Central memory CD8-positive, alpha-beta T cell (primary cell): ENCODE measurements around the gene PLXNA2.

ENCODE experiments used
- ATAC-seq: fragments of 150-1000 bp; cut with Tn5 transposase; replicated peaks from 2 replicates; pipeline ENCODE4 v1.10.0; 2022; ENCODE audit warnings: mild to moderate bottlenecking, moderate FRiP score, moderate number of reproducible peaks; ENCODE audit not compliant: poor library complexity, severe bottlenecking; ENCODE audit errors: extremely low read depth
- DNase-seq, 2 donors: peaks; one replicate each; pipeline ENCODE4 v3.0.0; 2021; ENCODE audit warnings: low spot score in 2 of 2
- H3K27ac Mint-ChIP-seq: one replicate; pipeline ENCODE4 v1.8.0; 2022; ENCODE audit warnings: low read depth, mild to moderate bottlenecking, moderate library complexity, mixed read lengths
- H3K27me3 Mint-ChIP-seq: one replicate; pipeline ENCODE4 v1.8.0; 2022; ENCODE audit warnings: mixed read lengths
- H3K36me3 Mint-ChIP-seq: one replicate; pipeline ENCODE4 v1.8.0; 2022; ENCODE audit warnings: mild to moderate bottlenecking, moderate library complexity, mixed read lengths; ENCODE audit not compliant: insufficient read depth
- H3K4me1 Mint-ChIP-seq: one replicate; pipeline ENCODE4 v1.8.0; 2022; ENCODE audit warnings: mixed read lengths
- H3K4me3 Mint-ChIP-seq: one replicate; pipeline ENCODE4 v1.8.0; 2022; ENCODE audit warnings: mild to moderate bottlenecking, moderate library complexity, mixed read lengths
- H3K9me3 Mint-ChIP-seq: one replicate; pipeline ENCODE4 v1.8.0; 2022; ENCODE audit warnings: mixed read lengths

PLXNA2 gene

DNA sequence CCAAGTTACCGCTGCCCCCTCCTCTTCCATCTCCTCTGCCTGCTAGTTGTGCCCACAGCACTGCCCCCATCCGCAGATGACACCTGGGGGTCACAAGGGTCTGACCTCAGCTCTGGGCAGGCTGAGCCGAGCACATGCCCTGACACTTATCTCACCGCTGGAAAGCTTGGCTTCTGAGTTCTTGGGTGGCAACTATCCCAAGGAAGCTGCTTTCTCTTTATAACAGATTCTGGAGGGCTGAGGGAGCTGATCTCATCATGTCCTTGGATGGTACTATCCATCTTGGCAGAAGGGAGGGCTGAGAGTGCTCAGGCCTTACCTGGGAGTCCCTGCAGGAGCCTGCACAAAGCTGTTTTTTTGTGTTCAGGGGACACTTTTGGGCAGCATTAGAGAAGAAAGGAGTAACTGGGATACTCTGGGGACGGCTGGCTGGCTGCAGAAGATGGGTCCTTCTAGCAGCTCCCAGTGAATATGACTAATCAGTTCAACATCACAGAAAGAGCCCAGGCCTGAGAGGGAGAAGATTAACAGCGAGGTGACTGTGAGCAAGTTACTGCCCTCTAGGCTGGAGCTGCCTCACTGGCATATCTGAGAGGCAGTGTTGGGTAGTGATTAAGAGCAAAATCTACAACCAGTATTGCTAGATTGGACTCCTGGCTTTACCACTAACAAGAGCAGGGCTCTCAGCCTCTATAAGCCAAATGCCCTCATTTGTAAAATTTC is 71.6 kb downstream of the PLXNA2 start:
- H3K4me1 Mint-ChIP-seq: no peaks in the 10 kb centered on the region
- no peak overlapping the region for H3K4me3 Mint-ChIP-seq
- no peaks in the 10 kb centered on the region for H3K36me3 Mint-ChIP-seq
- no peaks in the 10 kb centered on the region for H3K9me3 Mint-ChIP-seq
- peaks cover 40% of the 10 kb centered on the region for H3K27me3 Mint-ChIP-seq
- ATAC-seq (no peak), DNase-seq (no peak)
- no peak overlapping the region for H3K27ac Mint-ChIP-seq

DNA sequence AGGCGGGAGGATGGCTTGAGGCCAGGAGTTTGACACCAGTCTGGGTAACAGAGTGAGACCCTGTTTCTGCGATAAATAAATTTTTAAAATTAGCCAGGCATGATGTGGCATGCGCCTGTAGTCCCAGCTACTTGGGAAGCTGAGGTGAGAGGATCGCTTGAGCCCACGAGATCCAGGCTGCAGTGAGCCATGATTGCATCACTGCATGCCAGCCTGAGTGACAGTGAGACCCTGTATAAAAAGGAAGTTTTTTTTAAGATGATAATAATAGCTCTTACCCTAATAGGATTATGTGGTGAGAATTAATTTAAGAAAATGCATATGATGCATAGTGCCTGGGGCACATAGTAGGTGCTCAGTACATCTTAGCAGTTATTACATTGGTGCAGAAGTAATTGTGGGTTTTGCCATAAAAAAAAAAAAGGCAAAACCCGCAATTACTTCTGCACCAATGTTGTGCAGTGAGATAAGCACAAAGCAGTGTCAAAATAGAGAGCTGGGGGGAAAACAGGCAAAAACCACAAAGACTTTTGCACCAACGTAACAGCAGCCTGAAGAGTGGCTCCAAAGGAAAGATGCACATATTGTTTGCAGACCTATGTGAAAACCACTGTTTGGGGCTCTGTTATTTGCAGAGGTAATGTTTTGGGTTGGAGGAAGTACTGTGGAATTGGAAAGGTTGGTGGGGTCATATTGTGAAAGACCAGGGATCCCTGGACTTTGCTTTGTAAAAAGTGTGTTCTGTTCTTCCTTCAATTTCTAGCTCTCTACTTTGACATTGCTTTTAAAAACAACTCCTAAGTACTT is 72.4 kb downstream of the PLXNA2 start:
- H3K27me3 Mint-ChIP-seq: peaks cover 47% of the 10 kb centered on the region
- no peak overlapping the region for H3K4me3 Mint-ChIP-seq
- H3K36me3 Mint-ChIP-seq: no peaks in the 10 kb centered on the region
- H3K9me3 Mint-ChIP-seq: no peaks in the 10 kb centered on the region
- ATAC-seq (no peak), DNase-seq (no peak)
- no peak overlapping the region for H3K27ac Mint-ChIP-seq
- no peaks in the 10 kb centered on the region for H3K4me1 Mint-ChIP-seq

DNA sequence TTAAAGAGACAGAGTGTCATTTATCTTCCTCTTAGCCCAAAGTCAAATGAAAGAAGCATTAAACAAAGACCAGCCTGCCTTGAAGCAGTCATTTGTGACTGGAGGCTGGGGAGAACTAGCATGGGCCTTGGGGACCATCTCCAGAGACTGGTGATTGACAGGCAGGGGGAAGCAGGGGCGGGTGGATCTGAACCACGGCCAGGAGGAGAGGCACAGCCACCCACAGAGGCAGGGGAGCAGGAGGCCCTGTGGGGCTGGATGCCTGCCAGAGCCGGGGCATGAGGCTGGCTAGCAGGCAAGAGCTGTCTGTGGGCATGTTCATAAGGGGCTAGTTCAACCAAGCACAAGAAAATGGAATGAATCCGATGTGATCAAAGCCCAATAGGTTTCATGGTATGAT is 73.9 kb downstream of the PLXNA2 start:
- DNase-seq (no peak), ATAC-seq (no peak)
- no peaks in the 10 kb centered on the region for H3K9me3 Mint-ChIP-seq
- peaks cover 63% of the 10 kb centered on the region for H3K27me3 Mint-ChIP-seq
- H3K4me3 Mint-ChIP-seq: no peak overlapping the region
- H3K36me3 Mint-ChIP-seq: no peaks in the 10 kb centered on the region
- H3K27ac Mint-ChIP-seq: no peak overlapping the region
- H3K4me1 Mint-ChIP-seq: no peaks in the 10 kb centered on the region

DNA sequence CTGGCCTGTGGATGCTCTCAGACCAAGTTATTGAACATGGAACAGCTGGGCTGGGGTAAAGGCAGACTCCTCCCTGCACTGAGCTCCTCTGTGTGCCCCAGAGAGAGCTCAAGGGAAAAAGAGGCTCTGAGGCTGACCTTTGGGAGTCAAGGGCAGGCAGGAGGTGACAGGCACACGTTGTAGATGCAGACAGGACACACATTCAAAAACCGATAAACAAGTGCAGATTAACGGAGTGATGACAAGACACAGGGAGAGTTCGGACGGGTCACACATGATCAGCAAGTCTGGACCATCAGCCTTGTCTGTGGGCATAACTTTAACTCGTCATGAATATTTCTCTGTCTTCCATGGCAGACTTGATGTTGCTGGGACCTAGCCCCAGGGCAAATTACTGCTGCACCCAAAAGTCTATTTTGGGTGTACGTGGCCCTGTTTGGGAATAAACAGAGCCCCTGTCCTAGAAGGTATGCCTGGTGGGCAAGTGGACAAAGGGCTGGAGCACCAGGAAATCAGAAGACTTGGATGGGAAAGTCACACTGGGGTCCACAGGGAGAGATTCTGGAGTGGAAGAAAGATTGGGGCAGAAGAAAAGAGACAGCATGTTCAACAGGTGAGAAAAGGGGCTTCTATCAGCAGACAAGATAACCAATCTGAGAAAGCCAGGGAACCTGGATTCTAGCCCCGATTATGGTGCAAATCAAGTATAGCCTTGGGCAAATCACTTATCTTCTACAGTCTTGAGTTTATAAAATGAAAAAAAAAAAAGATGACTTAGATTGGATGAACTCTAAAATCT is 74.9 kb downstream of the PLXNA2 start:
- ATAC-seq (no peak), DNase-seq (no peak)
- H3K27me3 Mint-ChIP-seq: peaks cover 71% of the 10 kb centered on the region
- no peak overlapping the region for H3K27ac Mint-ChIP-seq
- no peaks in the 10 kb centered on the region for H3K36me3 Mint-ChIP-seq
- H3K4me1 Mint-ChIP-seq: no peaks in the 10 kb centered on the region
- H3K4me3 Mint-ChIP-seq: no peak overlapping the region
- no peaks in the 10 kb centered on the region for H3K9me3 Mint-ChIP-seq

DNA sequence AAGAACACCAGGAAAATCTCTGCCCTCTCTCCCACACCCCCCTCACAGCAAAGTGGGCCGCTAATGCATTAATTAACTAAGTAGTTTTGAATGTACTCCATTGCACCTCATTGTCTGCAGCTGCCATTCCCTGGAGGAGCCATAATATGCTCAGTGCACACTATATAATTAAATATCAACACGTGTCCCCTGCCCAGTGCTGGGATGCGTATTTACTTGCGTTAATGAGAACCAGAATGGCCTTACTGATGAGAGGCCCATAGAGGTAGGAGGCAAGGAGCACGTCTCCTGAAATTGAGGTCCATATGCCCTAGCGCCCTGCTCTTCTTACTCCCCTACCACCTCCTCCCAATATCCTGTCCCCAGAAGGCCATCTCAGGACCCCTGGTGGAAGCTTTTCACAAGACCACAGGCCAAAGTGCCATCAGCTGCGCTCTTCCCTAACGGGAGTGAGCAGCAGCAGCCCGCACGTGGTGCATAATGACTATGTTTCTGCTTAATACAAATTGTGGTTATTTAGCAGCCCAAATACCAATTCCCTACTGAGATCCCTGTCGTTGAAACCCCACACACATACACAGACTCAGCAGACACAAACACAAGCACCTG is 76.8 kb downstream of the PLXNA2 start:
- Mint-ChIP-seq H3K4me1 (no peaks in the 10 kb centered on the region), H3K9me3 (no peaks in the 10 kb centered on the region), H3K27me3 (peaks cover 83% of the 10 kb centered on the region), H3K4me3 (no peak overlapping the region), H3K27ac (no peak overlapping the region), H3K36me3 (no peaks in the 10 kb centered on the region)
- ATAC-seq: no peak
- DNase-seq: no peak

DNA sequence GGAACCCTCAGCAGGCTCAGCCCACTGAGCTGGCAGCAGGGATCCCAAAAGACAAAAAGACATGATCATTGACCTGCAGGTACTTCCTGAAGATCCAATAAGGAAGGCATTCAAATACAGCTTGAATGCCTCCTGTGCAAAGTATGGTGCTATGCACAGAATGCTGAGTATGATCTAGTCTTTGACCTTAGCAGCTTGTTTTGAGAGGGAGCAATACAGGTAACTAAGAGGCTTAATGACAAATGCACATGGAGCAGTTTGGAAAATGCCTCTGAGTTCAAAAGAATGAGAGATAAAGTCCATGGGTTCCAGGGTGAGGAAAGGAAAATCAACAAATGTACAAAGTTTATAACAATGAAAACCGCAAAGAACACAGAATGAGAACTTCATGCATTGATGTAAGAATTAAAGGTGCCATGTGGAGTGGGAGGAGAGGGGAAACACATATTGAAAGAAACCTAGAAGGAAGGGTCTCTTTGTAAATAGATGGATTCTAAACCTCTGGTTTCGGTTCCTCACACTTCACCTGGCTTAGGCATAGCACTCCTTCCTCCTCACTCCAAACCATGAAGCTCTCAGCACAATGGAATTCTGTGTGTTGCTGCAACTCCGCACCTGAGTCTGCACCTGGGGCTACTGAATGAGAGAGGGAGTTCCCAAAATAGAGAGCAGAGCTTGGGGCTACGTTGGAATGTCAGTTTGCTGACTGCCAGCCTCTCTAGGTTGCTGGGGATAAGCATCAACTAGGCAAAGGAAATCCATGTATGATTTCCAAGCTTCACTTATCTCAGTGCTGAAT is 77.6 kb downstream of the PLXNA2 start:
- Mint-ChIP-seq H3K4me3 (no peak overlapping the region), H3K27me3 (peaks cover 91% of the 10 kb centered on the region), H3K27ac (no peak overlapping the region), H3K36me3 (no peaks in the 10 kb centered on the region), H3K9me3 (no peaks in the 10 kb centered on the region), H3K4me1 (no peaks in the 10 kb centered on the region)
- ATAC-seq (no peak), DNase-seq (no peak)

DNA sequence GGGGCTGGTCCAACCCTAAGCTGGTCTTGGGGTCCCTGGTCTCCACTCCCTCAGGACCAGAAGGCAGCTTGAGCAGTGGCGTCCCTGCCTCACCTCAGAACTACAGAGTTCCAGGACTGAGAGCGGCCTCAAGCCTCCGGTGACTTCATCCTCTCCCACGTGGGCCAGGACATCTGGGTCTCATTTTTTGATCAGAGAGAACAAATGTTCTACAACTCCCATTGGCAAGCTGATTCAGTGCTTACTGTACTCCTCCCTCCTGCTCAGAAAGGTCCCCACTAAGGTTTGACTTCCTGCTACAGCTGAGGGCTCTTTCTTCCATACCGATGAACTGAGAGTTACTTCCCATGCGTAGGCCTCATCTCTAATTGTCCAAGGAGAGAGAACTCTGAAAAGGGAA is 78.5 kb downstream of the PLXNA2 start:
- no peaks in the 10 kb centered on the region for H3K9me3 Mint-ChIP-seq
- peaks cover 91% of the 10 kb centered on the region for H3K27me3 Mint-ChIP-seq
- H3K4me3 Mint-ChIP-seq: no peak overlapping the region
- H3K4me1 Mint-ChIP-seq: no peaks in the 10 kb centered on the region
- no peak for DNase-seq
- ATAC-seq: no peak
- no peaks in the 10 kb centered on the region for H3K36me3 Mint-ChIP-seq
- no peak overlapping the region for H3K27ac Mint-ChIP-seq

DNA sequence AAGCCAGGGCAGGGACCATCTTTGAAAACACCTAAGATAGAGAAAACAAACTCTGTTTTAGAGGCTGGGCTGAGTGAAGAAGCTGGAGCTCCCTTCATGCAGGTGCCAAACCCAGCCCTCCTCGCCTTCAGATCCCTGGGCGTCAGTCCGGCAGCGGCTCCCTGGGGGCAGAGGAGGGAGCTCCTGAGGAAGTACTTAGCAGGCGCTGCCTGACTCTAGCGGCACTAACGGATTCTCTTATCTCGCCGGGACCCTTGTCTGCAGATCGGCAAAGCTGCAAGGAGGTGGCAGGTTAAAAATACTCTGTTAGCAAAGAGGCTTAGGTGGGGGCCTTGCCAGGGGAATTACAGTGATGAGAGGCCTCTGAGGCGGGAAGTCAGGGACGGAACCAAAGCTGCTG is 79.6 kb downstream of the PLXNA2 start:
- H3K27me3 Mint-ChIP-seq: peaks cover 83% of the 10 kb centered on the region
- H3K9me3 Mint-ChIP-seq: no peaks in the 10 kb centered on the region
- no peak overlapping the region for H3K4me3 Mint-ChIP-seq
- no peak overlapping the region for H3K27ac Mint-ChIP-seq
- no peaks in the 10 kb centered on the region for H3K36me3 Mint-ChIP-seq
- no peaks in the 10 kb centered on the region for H3K4me1 Mint-ChIP-seq
- DNase-seq (no peak), ATAC-seq (no peak)

DNA sequence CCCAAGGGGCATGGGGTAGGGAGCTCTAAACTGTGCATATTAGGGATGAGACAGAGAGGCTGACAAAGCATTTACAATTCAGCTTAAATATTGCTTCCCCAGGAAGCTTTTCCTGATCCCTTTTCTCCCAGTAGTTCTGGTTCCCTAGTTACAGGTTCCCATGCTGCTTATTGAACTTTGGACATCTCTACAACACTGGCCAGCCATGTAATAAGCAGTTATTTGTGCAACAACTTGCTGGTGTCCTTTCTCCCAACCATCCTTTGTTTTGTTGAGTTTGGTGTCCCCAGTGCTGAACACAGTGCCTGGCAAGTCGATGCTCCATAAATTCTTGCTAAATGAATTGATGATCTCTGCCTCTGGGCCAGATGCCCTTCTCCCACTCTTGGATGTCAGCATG is 80.6 kb downstream of the PLXNA2 start:
- no peak for ATAC-seq
- no peak for DNase-seq
- Mint-ChIP-seq H3K9me3 (no peaks in the 10 kb centered on the region), H3K4me3 (no peak overlapping the region), H3K36me3 (no peaks in the 10 kb centered on the region), H3K4me1 (no peaks in the 10 kb centered on the region), H3K27me3 (peaks cover 81% of the 10 kb centered on the region), H3K27ac (no peak overlapping the region)

DNA sequence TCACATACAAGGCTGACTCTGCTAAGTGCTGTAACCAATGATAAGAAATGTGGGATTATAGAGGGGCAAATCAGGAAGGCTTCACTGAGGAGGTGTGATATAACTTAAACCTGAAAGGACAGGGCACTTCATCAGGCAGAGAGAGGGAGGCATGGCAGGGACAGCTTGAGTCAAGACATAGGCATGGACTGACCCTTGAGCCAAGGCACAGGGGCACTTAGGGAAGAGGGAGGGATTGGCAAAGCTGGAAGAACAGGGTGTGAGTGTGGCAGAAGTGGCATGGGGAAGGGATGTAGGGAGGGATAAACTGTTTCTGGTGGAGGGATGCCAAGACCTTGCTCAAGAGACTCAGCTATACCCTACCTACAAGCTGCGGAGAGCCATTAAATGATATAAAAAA is 81.3 kb downstream of the PLXNA2 start:
- peaks cover 81% of the 10 kb centered on the region for H3K27me3 Mint-ChIP-seq
- no peaks in the 10 kb centered on the region for H3K4me1 Mint-ChIP-seq
- ATAC-seq: no peak
- H3K9me3 Mint-ChIP-seq: no peaks in the 10 kb centered on the region
- H3K27ac Mint-ChIP-seq: no peak overlapping the region
- no peaks in the 10 kb centered on the region for H3K36me3 Mint-ChIP-seq
- DNase-seq: no peak
- H3K4me3 Mint-ChIP-seq: no peak overlapping the region

DNA sequence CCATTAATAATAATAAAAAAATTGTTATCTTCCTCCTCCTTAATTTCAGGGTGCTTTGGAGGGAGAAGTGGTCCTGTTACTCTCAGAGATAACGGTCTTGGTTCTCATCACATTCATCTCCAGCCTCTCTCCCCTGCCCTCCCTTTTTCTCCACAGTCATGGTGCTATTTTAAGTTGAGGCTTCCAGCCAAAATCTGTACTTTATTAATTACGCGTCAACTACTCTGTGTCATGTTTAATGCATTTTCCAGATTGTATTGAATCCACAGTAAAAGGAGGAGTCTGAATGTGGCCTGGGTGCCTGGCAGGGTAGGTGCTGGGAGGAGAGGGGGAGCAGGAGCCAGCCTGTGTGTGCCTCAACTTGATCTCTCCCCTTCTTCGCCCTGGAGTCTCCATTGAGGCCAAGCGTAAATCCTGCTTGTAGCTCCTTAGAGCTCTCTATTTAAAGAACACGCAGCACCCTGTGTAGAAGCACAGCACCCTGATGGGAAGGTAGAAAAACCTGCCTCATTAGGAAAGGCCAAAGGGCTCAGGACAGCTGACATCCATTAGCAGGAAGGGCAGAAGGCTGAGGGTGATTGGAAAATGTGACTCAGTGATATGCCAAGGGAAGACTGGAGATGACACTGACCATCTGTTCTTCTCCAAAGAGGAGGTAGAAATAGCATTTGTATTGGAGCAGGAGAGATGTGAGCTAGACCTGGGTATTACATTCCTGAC is 82.4 kb downstream of the PLXNA2 start:
- DNase-seq (no peak), ATAC-seq (no peak)
- H3K27me3 Mint-ChIP-seq: peaks cover 79% of the 10 kb centered on the region
- H3K36me3 Mint-ChIP-seq: no peaks in the 10 kb centered on the region
- no peak overlapping the region for H3K27ac Mint-ChIP-seq
- no peaks in the 10 kb centered on the region for H3K9me3 Mint-ChIP-seq
- no peaks in the 10 kb centered on the region for H3K4me1 Mint-ChIP-seq
- no peak overlapping the region for H3K4me3 Mint-ChIP-seq
